Stimulated activated CD8-positive, alpha-beta memory T cell treated with anti-CD3 and anti-CD28 coated beads, Interleukin-15, amount 100 ng/mL, for 4 hours (primary cell): ENCODE results near the gene MRTFB.
A peak's percentile ranks its signal among the peaks of the same experiment; 100 is the strongest.
"Not testable (repeated sequence)": the region's sequence is repeated elsewhere in the genome, so short reads cannot be mapped to it uniquely, and the experiment has no call there.

ENCODE experiments used
- DNase-seq, 2 donors: peaks; one replicate each; pipeline ENCODE4 v3.0.0-alpha.2; 2020; ENCODE audit warnings: low read depth in 2 of 2

MRTFB gene

GRCh38 chr16:14070877-14071575 is at the start of gene MRTFB:
MRTFB (plus strand) TSS chr16:14071319; CDS start chr16:14140607, 69,288 bp downstream.
- peak; percentile 50 to 66 for DNase-seq

GRCh38 chr16:14023526-14023925 is 47.6 kb upstream of the MRTFB start:
- not testable (repeated sequence) for DNase-seq

DNA sequence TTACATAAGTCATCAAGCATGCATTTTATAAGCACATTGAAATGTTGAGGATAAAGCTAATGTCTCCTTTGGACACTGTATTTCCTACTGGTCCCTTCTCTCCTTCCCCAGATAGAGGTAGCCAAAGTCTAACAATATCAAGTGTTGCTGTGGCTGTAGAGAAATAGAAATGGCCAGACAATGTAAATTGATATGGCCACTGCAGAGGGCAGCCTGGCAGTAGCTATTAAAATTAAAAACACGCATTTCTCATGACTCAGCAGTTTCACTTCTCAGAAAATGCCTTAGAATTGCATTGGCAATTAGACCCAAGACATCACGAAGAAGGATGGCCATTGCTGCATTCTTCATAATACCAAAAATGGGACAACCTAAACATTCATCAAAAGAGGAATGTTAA is 46.8 kb upstream of the MRTFB start:
- DNase-seq = no peak

GRCh38 chr16:14026572-14027285 is 44.4 kb upstream of the MRTFB start:
- no peak for DNase-seq

- DNase-seq = no peak
These were observed 42.9 kb upstream of the MRTFB start for GRCh38 chr16:14028202-14028601.

- no peak for DNase-seq
These were observed 41.5 kb upstream of the MRTFB start for GRCh38 chr16:14029658-14030057.

DNA sequence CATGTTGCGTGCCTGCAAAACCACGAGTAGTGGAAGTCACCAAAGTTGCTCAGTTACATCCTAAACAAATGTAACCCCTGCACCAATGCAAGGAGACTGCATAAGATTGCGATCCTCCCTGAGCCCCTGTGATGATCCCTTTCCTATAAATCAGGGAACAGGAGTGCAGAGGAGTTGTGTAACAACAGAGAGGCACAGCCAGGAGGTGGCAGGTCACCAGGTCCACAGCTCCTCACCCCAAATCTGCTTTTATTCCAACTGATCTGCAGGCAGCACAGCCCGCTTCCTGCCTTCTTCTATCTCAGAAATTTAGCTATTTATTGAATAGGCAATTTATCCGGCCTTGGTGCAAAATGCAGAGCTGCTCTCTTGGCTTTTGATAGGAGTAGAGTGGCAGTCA is 36.0 kb upstream of the MRTFB start:
- DNase-seq = no peak

- no peak for DNase-seq
These were observed 34.2 kb upstream of the MRTFB start for GRCh38 chr16:14036889-14037288.

GRCh38 chr16:14037960-14038359 is 33.2 kb upstream of the MRTFB start:
- DNase-seq = no peak

GRCh38 chr16:14041164-14041563 is 30.0 kb upstream of the MRTFB start:
- no peak for DNase-seq

DNA sequence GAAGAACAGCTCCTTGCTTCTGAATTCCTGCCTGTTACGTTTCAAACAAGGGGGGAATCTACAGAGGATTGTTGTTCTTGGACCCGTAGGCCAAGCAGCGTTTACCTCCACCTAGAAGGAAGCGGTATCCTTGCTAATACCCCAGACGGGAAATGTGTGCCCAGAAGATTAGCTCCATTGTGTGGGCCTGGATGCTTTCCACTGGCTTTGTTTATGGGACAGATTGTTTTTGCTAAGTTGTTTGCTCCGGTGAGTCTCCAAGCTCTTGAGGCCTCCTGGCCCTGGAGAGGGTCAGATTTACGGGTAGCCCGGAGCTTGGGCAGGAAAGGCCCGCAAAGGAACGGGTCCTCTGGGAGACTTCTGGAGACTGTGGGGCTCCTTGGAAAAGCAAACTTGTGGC is 28.4 kb upstream of the MRTFB start:
- no peak for DNase-seq

DNA sequence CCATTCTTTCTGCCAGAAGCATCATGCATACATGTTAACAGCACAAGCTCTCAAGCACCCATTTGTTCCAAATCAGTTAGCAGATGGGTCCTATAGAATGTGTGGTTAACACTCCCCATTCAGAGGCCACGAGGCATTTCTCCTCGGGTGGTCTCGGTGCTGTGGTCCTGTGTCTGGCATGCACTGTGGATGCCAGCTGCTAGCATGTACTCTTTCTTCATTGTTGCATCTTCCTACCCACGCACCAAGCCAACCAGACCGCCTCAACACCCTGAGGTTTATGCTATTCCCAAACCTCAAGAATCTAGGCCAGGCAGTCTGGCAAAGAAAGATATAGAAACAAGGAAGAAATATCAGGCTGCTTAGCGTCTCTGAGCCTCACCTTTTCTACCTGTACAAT is 27.8 kb upstream of the MRTFB start:
- no peak for DNase-seq

DNA sequence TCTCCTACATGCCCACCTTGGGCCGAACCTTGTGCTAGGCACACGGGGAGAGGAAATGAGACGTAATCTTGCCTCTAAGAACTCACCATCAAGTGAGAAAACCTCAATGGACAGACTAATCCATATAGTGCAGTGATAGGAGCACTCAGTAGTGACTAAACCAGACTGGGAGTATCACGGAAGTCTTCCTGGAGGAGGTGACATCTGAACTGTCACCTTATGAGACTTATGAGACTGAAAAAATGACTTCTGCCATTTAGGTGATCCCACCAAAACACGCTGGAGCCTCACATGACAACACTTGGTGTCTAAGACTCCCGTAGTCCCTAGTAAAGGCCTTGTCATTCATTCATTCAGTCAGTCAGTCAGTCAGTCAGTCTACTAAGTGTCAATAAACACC is 27.3 kb upstream of the MRTFB start:
- no peak for DNase-seq

DNA sequence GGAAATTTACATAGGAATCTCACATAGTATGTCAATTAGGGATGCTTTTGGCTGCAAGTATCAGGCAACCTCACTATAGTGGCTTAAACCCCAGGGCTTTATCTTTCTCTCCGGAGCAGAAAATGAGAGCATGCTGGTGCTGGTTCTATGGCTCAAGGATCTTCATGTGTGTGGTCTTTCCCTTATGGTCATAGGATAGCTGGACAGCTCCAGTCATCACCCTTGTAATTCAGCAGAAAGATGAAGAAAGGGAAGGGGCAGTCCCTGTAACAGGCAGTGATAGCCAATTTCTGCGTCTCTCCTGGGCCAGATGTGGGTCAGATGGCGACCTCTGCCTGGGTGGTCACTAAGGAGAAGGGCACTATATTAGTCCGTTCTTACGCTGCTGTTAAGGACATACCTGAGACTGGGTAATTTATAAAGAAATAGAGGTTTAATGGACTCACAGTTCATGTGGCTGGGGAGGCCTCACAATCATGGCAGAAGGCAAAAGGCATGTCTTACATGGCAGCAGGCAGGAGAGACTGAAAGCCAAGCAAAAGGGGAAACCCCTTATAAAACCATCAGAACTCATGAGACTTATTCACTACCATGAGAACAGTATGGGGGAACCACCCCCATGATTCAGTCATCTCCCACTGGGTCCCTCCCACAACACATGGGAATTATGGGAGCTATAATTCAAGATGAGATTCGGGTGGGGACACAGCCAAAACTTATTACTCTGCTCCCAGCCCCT is 23.8 kb upstream of the MRTFB start:
- not testable (repeated sequence) for DNase-seq

GRCh38 chr16:14050291-14051027 is 20.7 kb upstream of the MRTFB start:
- no peak for DNase-seq

- no peak for DNase-seq
These were observed 19.9 kb upstream of the MRTFB start for GRCh38 chr16:14051103-14051729.

- DNase-seq = no peak
These were observed 14.1 kb upstream of the MRTFB start for GRCh38 chr16:14056970-14057369.

DNA sequence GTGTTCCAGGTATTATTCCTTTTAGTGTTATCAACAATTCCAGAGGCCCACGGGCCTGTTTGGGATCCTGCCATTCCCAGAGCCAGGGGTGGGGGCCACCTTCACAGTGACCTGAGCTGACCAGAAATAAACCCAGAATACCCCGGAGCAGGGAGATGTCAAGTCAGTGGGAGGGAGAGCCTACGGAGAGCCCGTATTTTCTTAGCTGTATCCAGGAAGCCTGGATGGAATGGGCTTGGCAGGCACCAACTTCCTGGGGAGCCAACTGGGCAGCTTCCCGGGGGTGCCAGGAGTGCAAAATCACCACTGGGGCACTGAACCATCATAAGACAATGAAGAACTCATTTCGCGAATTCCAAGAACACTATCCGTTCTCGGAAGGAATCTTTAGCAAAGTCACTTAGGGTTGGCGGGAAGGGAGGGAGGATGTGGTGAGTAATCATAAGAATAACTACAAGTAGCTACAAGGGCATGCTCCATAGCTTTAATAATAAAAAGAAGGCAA is 13.2 kb upstream of the MRTFB start:
- DNase-seq = no peak

DNA sequence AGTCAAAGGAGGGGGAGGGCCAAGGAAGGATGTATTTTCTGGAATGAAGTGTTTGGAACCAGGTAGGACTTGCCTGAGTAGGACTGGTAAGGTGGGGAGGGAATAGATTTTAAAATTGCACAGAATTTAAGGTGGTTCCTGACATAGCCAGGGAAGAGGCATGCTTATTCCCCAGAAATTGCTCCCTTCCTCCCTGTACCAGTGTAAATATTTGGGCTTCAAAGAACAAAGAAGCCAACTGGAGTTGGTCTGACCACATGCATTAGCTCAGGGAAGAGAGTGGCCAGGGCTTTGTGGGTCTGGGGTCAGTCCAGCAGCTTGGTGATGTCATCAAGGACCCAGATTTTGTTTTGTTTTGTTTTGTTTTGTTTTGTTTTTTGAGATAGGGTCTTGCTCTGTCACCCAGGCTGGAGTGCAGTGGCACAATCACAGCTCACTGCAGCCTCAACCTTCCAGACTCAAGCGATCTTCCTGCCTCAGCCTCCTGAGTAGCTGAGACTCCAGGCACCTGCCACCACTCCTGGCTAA is 9.3 kb upstream of the MRTFB start:
- DNase-seq = no peak

DNA sequence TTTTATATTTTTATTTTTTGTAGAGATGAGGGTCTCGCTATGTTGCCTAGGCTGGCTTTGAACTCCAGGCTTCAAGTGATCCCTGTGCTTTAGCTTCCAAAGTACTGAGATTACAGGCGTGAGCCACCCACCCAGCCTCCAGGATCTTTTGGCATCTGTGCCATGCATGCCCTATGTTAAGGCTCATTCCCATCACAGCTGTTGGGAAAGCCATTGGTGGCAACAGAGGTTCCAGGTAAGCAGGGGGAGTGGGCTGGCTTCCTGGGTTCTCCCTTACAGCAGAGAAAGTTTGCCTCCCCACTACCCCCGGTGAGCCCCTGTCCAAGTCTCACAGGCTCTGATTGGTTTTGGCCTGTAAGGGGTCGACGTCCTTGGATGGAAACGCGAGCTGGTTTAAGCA is 8.9 kb upstream of the MRTFB start:
- no peak for DNase-seq
